Putamen (tissue), 1 donor: ENCODE measurements around the gene PCDHGA1.
A peak's percentile ranks its signal among the peaks of the same experiment; 100 is the strongest.

Experiments used
- DNase-seq: peaks from one replicate; pipeline ENCODE4 v3.0.0-alpha.2; 2016; ENCODE audit warnings: low spot score

Gene PCDHGA1

GRCh38 chr5:141490771-141491170, 160.5 kb downstream of the PCDHGA1 start:
- DNase-seq = no peak

GRCh38 chr5:141491323-141492167, 161.2 kb downstream of the PCDHGA1 start:
- DNase-seq = no peak

- DNase-seq = no peak
Observed at GRCh38 chr5:141492168-141492885, 162.0 kb downstream of the PCDHGA1 start.

- DNase-seq = peak; percentile 71
Observed at GRCh38 chr5:141493500-141494422, 163.4 kb downstream of the PCDHGA1 start.

GRCh38 chr5:141494761-141495452, 164.6 kb downstream of the PCDHGA1 start:
- DNase-seq = no peak

- no peak for DNase-seq
Observed at GRCh38 chr5:141495453-141495811, 165.1 kb downstream of the PCDHGA1 start.

GRCh38 chr5:141496038-141496437, 165.7 kb downstream of the PCDHGA1 start:
- DNase-seq = no peak

GRCh38 chr5:141501761-141502160, 171.4 kb downstream of the PCDHGA1 start:
- no peak for DNase-seq

- DNase-seq = no peak
Observed at GRCh38 chr5:141503681-141504080, 173.4 kb downstream of the PCDHGA1 start.

GRCh38 chr5:141504216-141504615, 173.9 kb downstream of the PCDHGA1 start:
- no peak for DNase-seq

GRCh38 chr5:141506381-141507155, 176.3 kb downstream of the PCDHGA1 start:
- no peak for DNase-seq

- no peak for DNase-seq
Observed at GRCh38 chr5:141507387-141508091, 177.2 kb downstream of the PCDHGA1 start.

GRCh38 chr5:141508440-141508797, 178.1 kb downstream of the PCDHGA1 start:
- no peak for DNase-seq

- no peak for DNase-seq
Observed at GRCh38 chr5:141508798-141509611, 178.7 kb downstream of the PCDHGA1 start.

- no peak for DNase-seq
Observed at GRCh38 chr5:141510160-141510559, 179.8 kb downstream of the PCDHGA1 start.

GRCh38 chr5:141510850-141511601, 180.7 kb downstream of the PCDHGA1 start:
- DNase-seq = no peak

- DNase-seq = no peak
Observed at GRCh38 chr5:141511771-141512325, 181.5 kb downstream of the PCDHGA1 start.

- no peak for DNase-seq
Observed at GRCh38 chr5:141512390-141512910, 182.1 kb downstream of the PCDHGA1 start.
